Limb (tissue), 2 donors: ENCODE measurements around the gene ZDHHC6.
A peak's percentile ranks its signal among the peaks of the same experiment; 100 is the strongest.
"Not testable (repeated sequence)": the region's sequence is repeated elsewhere in the genome, so short reads cannot be mapped to it uniquely, and the experiment has no call there.

ENCODE experiments used
- DNase-seq, 2 donors: peaks; one replicate each; pipeline ENCODE4 v3.0.0-alpha.2; 2016; ENCODE audit errors: extremely low spot score in 2 of 2

Gene ZDHHC6, protein sequence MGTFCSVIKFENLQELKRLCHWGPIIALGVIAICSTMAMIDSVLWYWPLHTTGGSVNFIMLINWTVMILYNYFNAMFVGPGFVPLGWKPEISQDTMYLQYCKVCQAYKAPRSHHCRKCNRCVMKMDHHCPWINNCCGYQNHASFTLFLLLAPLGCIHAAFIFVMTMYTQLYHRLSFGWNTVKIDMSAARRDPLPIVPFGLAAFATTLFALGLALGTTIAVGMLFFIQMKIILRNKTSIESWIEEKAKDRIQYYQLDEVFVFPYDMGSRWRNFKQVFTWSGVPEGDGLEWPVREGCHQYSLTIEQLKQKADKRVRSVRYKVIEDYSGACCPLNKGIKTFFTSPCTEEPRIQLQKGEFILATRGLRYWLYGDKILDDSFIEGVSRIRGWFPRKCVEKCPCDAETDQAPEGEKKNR

GRCh38 chr10:112446855-112447619 is at the start of gene ZDHHC6, which contains the start of gene VTI1A:
Gene ZDHHC6 (minus strand): TSS chr10:112446914. CDS start chr10:112445436, 1,478 bp downstream.
Gene VTI1A (plus strand): TSS chr10:112447215. CDS start chr10:112447374, 159 bp downstream.
- DNase-seq, result peak; percentile 80 to 90

GRCh38 chr10:112492736-112493135 is 46.0 kb upstream of the ZDHHC6 start:
- no peak for DNase-seq

GRCh38 chr10:112491144-112491543 is 44.4 kb upstream of the ZDHHC6 start:
- no peak for DNase-seq

GRCh38 chr10:112490545-112490944 is 43.8 kb upstream of the ZDHHC6 start:
- DNase-seq, result peak; percentile 24 to 41

- no peak for DNase-seq
Measured at GRCh38 chr10:112487964-112488363, 41.2 kb upstream of the ZDHHC6 start.

DNA sequence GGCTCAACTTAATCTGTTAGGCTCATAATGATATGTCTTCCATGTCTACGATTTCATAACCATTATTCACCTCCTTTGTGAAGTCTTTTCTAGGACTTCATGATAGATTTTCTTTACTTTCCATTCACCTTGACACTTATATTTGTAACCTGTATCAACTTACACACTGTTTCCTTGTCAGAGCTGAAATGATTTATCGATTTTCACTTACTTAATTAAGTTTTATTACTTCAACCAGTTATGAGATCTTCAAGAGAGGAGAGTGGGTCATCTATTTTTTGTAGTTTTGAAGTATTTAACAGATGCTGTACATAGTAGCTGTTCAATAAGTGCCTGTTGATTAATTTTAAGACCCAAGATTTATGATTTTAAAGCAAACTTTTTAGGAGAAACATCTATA is 37.7 kb upstream of the ZDHHC6 start:
- DNase-seq, result no peak

DNA sequence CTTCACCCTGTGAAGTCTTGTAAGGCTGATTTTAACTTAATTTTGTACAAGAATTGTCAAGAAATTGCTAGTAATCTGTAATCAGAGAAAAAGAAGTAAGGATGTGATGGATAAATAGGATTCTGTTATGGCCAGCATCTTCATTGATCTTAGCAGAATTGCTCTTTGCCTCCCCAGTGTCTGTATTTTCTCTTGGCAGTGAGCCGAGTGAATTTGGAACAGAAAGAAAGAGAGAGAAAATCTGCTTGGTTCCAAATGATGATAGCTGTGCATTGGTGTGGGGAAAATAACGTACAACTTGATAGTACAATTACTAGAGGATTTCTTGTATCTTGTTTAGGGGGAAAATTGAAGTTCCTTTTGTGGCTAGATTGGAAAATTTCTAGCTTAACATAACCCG is 34.9 kb upstream of the ZDHHC6 start:
- DNase-seq, result no peak

- peak in 1 of 2 donors; percentile 31 for DNase-seq
Measured at GRCh38 chr10:112475575-112476218, 29.0 kb upstream of the ZDHHC6 start.

DNA sequence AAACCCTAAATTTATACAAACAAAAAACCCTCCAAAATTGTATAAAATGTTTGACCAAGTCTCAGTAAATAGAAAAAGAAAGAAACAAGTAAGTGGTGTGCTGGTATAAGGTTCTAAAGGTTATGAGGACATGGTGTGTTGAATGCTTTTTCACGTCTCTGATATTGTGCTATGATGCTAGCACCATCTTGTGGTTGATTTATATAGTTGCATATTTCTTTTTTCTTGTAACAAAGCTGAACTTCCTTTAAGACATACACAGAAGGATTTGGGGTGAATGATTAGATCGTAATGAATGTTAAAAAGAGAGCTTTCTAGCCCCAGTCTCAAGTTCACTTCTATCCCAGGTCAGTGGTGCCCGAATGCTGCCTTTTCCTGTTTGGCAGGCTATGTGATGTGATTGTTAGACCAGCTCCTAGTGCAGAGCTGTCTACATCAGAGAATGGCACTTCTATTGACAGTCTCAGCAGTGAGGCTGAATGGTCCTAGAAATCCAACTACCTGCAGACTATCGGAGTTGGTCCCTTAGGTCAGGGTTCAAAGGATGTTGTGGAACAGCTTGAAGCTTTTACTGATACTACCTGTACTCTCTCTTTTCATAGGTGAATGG is 25.3 kb upstream of the ZDHHC6 start:
- DNase-seq, result peak in 1 of 2 donors; percentile 68

GRCh38 chr10:112467541-112468075 is 20.9 kb upstream of the ZDHHC6 start:
- DNase-seq, result no peak

DNA sequence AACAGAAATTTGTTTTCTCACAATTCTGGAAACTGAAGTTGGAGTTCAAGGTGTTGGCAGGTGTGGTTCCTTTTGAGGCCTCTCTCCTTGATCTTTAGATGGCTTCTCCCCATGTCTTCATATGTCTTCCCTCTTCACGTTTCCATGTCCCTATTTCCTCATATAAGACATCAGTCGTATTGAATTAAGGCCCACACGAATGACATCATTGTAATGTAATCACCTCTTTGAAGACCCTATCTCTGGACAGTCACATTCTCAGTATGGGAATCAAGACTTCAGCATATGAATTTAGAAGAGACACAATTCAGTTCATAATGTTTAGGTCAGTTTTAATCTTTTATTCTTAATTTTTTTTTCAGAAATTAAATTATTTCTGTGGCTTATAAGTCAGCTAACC is 20.1 kb upstream of the ZDHHC6 start:
- DNase-seq, result no peak

GRCh38 chr10:112465299-112465883 is 18.7 kb upstream of the ZDHHC6 start:
- no peak for DNase-seq

- DNase-seq, result not testable (repeated sequence)
Measured at GRCh38 chr10:112464074-112464473, 17.4 kb upstream of the ZDHHC6 start.

DNA sequence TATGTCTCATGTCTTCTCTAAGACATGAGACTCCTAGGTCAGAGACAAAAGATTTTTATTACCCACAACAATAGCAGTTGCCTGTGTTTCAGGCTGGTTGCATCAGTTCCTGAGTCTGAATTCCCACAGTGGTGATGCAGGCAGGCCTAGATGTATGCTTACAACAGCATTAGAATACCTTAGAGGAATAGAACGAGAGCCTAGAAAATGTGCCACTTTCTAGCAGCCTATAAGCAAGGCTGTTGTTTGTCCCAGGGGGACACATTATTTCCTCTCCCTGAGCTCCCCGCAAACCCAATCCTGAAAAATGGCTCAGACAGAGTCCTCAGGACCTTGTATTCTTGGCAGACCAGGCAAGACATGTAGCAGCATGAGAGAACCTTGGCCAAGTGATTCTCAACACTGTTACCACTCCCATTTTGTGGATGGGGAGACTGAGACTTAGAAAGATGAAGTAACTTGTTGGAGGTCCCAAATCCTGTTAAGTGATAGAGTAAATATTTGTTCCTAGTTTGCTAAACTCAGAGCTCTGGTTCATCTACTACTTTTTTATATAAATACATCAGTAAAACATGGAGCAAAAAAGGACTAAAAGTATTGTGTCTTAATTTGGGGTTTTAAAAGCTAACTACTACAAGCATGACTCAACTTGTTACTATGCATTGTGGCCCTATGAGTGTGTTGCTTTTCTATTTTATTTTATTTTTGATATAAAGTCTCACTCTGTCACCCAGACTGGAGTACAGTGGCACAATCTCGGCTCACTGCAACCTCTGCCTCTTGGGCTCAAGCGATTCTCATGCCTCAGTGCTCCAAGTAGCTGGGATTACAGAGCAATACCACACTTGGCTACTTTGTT is 14.5 kb upstream of the ZDHHC6 start:
- DNase-seq, result no peak

DNA sequence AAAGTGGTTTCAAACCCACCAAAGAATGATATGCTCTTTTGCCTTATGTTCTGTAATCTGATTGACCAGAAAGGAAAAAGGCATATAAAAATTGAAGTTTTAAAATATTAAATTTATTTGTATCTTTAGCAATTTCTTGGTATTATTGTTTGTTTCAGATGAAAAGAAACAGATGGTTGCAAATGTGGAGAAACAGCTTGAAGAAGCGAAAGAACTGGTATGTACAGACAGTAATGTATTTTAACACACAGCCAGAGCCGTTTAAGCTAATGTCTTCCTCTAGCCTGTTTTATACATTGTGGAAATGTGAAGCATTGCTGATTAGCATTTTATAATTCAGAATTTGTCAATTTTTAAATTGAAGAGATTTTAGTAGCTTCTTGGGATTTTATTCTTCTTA is 13.7 kb upstream of the ZDHHC6 start:
- no peak for DNase-seq

- no peak for DNase-seq
Measured at GRCh38 chr10:112456533-112456932, 9.8 kb upstream of the ZDHHC6 start.

- no peak for DNase-seq
Measured at GRCh38 chr10:112454910-112455779, 8.4 kb upstream of the ZDHHC6 start.

DNA sequence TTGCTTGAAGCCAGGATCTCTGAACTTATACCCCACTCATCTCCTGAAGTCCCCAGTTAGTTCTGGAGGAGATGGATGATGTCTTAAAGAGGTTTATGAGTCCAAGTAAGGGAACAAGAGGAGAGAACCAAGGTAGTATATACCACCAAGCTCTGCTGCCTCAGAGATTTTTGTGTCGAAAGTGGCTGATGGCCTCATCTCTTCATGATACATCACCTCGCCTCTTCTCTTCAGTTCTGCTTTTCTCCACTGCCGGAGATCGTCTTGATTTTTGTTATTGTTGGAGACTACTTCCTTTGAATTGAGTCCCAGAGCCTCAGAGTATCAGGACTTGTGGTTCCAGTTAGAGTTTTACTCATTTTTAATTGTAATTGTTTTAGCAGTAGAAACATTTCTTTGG is 2.2 kb upstream of the ZDHHC6 start:
- DNase-seq, result no peak

- DNase-seq, result no peak
Measured at GRCh38 chr10:112447620-112447928, 860 bp upstream of the ZDHHC6 start.
